ENCODE data around the gene KRTAP6-1.

Gene KRTAP6-1, protein sequence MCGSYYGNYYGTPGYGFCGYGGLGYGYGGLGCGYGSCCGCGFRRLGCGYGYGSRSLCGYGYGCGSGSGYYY

GRCh38 chr21:30613836-30614235 is at the start of gene KRTAP6-1:
Gene KRTAP6-1, minus strand, starts transcription at chr21:30613930. Its CDS starts 26 bp downstream, at chr21:30613904.
- DNase-seq, result no peak

GRCh38 chr21:30652891-30653290 is 39.2 kb upstream of the KRTAP6-1 start:
- no peak for DNase-seq

GRCh38 chr21:30646904-30647414 is 33.2 kb upstream of the KRTAP6-1 start:
- no peak for DNase-seq

DNA sequence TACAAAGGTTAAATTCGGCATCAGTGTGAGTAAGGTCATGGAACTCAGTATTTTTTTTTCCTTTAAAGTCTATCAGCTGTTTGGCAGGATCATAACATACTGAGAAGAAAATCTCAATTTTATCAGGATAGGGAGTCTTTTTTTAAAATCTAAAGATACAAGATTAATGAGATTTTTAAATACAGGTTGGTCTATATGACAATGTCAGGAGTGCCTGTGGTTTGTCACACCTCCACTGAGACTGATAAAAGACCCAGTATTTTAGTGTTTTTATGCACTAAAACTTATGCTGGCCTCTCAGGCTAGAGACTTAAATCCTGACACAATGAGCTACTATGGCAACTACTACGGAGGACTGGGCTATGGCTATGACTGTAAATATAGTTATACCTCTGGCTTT is 28.8 kb upstream of the KRTAP6-1 start, which contains the start of gene KRTAP20-3:
Gene KRTAP20-3, plus strand, starts transcription at position 301 of the 400 bp plus-strand sequence.
- DNase-seq, result no peak

DNA sequence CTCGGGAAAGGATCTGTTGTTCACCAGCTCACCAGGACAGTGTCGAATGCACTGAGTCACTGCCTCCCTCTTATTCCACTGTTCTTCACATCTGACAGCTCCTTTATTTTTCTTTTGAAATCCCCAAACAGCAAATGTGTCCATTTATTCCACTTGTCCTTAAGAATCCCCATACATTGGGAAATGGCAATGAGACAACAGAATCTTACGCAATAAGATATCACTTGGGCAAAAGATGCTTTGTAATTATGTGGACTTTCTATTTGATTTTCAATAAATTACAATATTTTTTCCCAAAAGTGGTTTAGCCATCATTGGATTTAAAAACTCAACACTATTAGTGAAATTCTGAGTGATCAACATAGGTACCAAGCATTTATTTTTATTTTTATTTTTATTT is 25.0 kb upstream of the KRTAP6-1 start:
- DNase-seq, result no peak

- no peak for DNase-seq
Measured at GRCh38 chr21:30634906-30635305, 21.2 kb upstream of the KRTAP6-1 start, which contains the start of gene KRTAP20-2. Gene KRTAP20-2, plus strand, starts transcription at chr21:30635206. Its CDS starts 58 bp downstream, at chr21:30635264.

GRCh38 chr21:30629200-30629599 is 15.5 kb upstream of the KRTAP6-1 start:
- DNase-seq, result no peak

GRCh38 chr21:30628109-30628508 is 14.4 kb upstream of the KRTAP6-1 start:
- DNase-seq, result no peak

DNA sequence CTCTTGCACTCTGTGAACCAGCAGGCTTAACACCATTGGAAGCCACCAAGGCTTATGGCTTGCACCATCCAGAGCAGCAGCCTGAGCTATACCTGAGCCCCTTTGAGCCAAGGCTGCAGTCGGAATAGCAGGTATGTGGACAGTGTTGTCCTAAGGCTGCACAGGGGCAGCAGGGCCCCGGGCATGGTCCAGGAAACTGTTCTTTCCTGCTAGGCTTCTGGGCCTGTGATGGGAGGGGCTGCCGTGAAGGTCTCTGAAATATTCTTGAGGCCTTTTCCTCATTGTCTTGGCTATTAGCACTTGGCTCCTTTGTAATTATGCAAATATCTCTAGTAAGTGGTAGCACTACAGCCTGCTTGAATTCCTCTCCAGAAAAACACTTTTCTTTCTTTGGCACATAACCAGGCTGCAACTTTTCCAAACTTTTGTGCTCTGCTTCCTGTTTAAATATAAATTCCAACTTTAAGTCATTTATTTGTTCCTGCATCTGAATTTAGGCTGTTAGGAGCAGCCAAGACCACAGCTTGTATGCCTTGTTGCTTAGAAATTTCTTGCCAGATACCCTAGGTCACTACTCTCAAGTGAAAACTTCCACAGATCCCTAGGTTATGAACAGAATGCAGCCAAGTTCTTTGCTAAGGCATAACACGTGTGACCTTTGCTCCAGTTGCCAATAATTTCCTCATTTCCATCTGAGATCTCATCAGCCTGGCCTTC is 11.9 kb upstream of the KRTAP6-1 start:
- DNase-seq, result no peak

DNA sequence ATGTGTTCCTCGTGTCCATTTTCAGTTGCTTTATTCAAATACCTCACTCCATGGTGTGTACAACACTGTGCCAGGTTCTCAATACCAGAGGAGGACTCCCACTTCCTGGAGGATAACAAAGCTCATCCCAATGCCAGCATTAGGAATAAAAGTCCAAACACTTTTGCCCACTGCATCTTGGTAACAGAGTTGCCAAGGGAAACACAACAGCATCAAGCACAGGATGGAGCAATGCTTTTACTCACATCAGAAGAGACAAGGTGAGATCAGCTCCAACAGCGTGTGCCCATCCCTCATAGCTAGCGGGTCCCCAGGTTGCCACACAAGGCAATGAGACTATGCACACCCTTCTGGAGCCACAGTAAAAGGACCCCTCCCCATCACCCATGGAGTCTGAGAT is 9.6 kb upstream of the KRTAP6-1 start:
- DNase-seq, result no peak

DNA sequence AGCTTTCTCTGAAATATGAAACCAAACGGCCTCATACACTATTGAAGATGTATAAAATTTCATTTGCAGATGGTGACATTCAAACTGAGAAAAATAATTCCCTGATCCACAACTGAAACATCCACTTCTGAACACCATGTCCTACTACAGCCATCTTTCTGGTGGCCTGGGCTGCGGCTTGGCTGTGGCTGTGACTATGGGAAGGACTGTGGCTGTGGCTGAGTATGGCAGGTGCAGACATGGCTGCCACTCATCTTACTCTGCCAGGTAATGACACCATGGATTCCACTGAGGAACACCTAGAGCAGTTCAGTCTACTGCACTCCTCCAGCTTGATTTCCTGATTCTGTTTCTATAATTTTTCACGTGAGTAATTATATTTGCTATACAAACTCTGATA is 6.8 kb upstream of the KRTAP6-1 start, which contains the start of gene KRTAP20-4:
Gene KRTAP20-4, plus strand, starts transcription at position 106 of the 400 bp plus-strand sequence.
- DNase-seq, result no peak

GRCh38 chr21:30620080-30620479 is 6.3 kb upstream of the KRTAP6-1 start:
- no peak for DNase-seq

DNA sequence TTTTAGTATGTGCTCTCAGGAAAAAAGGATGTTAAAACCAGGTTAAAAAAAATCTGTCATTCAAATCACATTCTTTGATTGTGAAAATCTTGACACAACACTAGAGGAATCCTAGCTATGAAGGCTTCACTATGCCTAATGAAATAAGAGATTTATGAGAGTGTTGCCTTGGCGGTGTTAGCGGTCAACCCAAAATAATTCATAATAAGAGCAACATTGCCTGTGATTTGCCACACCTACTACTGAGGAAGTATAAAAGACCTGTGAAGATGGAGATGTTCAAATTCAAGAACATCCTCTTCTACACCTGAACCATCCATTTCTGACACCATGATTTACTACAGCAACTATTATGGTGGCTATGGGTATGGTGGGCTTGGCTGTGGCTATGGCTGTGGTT is 2.4 kb upstream of the KRTAP6-1 start, which contains the start of gene KRTAP20-1:
Gene KRTAP20-1, plus strand, starts transcription at position 301 of the 400 bp plus-strand sequence. Its CDS starts 30 bp downstream, at position 331.
- DNase-seq, result no peak

DNA sequence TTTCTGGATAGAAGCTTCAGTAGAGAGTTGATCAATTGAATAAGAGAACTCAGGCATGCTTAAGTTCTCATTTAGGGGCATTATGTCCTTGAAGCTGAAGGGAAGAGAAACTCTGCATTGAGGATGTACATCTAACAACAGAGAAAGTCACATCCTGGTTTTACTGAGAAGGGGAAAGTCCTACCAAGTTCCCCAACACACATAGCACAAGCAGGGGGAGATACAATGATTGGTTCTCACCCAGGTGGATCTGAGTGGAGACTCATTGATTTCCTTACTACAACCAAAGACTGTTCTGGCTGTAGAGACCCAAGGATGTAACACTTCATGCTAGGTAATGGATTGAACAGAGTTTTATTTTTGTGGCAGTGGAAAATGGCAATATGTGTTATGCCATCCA is 1.5 kb upstream of the KRTAP6-1 start:
- no peak for DNase-seq

DNA sequence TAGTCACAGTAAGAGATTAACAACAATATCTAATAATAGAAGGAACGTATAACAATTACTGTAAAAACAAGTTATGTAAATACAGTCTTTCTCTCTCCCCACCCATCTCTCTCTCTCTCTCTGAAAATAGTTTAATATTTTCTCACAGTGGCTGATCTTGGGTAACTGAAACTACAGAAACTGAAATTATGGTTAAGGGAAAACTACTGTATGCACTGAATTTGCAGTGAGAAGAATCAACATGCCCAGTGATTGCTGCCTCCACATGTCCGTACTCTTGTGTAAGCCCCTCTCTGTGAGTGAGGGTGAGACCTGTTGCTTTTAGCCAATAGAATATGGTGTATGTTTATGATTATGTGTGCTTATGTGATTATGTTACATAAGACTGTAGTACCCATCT is 1.6 kb downstream of the KRTAP6-1 start:
- DNase-seq, result no peak

DNA sequence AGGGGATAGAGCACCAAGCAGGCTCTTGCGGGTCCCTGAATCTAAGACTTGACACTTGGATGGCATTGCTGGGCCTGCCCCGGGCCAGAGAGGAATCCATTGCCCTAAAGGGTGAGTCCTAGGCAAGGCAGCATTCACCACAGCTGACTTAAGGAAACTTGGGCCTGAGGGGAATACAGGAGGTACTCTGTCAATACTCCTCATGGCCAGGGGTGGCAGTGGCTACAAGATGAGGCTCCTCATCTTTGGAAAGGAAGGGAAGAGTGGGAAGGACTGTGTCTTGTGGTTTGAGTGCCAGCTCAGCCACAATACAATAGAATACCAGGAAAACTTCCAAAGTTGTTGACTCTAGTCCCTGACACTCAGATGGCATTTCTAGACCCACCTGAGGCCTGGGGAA is 7.8 kb downstream of the KRTAP6-1 start:
- no peak for DNase-seq

DNA sequence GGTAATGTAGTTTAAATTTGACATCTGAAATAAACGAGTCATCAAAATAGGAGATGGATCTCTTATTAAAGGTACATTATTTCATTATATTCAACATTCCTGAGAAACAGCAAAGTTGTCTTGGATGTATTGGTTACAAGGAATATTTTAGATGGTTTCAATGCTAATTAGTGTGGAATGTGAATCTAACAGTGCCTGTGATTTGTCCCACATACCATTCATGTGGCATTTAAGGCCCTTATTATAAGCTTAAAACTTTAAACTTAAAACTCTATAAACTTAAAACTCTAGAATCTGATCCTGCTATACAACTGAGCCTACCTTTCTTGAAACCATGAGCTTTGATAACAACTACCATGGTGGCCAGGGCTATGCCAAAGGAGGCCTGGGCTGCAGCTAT is 12.9 kb downstream of the KRTAP6-1 start, which contains the start of gene KRTAP22-1:
Gene KRTAP22-1, plus strand, starts transcription at position 301 of the 400 bp plus-strand sequence.
- DNase-seq, result no peak

DNA sequence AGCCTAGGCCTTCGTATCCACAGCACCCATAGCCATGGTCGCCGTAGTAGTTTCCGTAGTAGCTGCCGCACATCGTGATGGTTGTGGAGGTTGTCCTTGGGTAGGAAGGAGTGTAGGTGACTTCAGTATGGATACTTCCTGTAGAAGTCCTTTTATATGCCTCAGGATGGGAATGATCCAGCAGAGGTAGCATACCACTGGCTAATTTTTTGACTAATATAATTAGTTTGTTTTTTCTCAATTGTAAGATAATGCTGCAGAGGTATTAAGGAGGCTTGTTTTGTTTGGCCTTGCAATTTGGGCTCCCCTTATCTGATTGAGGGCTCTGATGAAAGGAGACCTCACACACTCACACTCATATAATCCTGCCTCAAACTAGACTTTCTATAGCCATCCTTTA is 14.9 kb downstream of the KRTAP6-1 start, which contains the start of gene KRTAP6-2:
Gene KRTAP6-2, minus strand, starts transcription at position 101 of the 400 bp plus-strand sequence. Its CDS starts 28 bp downstream, at position 73.
- DNase-seq, result no peak

DNA sequence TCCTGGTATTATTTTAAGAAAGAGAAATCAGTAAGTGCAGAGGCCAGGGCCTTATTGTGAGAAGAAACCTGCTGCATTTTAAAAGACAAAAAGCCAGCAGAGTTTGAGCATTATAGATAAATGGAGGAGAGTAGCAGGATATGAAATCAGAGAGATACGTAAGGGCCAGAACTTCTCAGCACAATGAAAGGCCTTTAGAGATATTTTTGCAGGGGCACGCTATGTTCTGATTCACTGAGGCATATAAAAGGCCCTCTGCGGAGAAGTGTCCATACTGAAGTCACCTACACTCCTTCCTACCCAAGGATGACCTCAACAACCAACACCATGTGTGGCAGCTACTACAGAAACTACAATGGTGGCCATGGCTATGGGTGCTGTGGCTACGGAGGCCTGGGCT is 21.6 kb downstream of the KRTAP6-1 start, which contains the start of gene KRTAP6-3:
Gene KRTAP6-3, plus strand, starts transcription at position 301 of the 400 bp plus-strand sequence. Its CDS starts 6 bp downstream, at position 307.
- DNase-seq, result no peak

DNA sequence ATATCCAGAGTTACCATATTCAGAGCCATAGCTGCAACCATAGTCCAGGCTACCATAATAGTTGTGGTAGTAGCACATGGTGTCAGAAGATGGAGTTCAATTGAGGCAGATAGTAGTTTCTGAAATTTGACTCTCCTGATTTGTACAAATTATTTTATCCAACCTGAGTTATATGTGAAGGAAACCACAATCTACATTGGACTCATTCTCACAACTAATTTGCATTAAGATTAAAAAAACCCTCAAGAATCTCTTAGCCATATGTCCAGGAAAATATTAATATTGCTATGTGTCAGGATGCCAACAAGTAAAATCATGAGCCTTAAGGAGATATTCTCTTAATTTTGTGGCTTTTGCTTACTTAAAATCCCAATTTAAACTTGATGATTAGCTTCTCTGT is 23.4 kb downstream of the KRTAP6-1 start, which contains the start of gene KRTAP22-2:
Gene KRTAP22-2, minus strand, starts transcription at position 101 of the 400 bp plus-strand sequence.
- DNase-seq, result no peak

- DNase-seq, result no peak
Measured at GRCh38 chr21:30582870-30583269, 30.9 kb downstream of the KRTAP6-1 start.

- no peak for DNase-seq
Measured at GRCh38 chr21:30580132-30580531, 33.6 kb downstream of the KRTAP6-1 start.

GRCh38 chr21:30579346-30579745 is 34.4 kb downstream of the KRTAP6-1 start:
- DNase-seq, result no peak

- DNase-seq, result no peak
Measured at GRCh38 chr21:30577766-30578165, 36.0 kb downstream of the KRTAP6-1 start.

Data from NCI-H1930 (cell line).